Transverse colon (tissue), 4 donors: ENCODE data around the gene RGS6.

Experiments
- EP300 ChIP-seq: sonication (generic); formaldehyde crosslinking; IDR thresholded peaks from one replicate; pipeline ENCODE4 v1.6.1; 2017; ENCODE audit warnings: antibody characterized with exemption, low read depth
- POLR2A ChIP-seq: fragments of 450-650 bp; IDR thresholded peaks from one replicate; pipeline ENCODE4 v1.6.1; 2016; ENCODE audit warnings: antibody characterized with exemption, mild to moderate bottlenecking, moderate library complexity
- POLR2AphosphoS5 ChIP-seq, 3 donors: sonication (generic); formaldehyde crosslinking; IDR thresholded peaks; one replicate each; pipeline ENCODE4 v1.6.1; 2016; ENCODE audit warnings: antibody characterized with exemption in 3 of 3
- TF ChIP-seq, protein P1 (sequence below), 5 experiments: fragments of 200-600 bp in 3 of 5; fragments of 450-650 bp in 2 of 5; sonication (generic) in 3 of 5; IDR thresholded peaks; 1 replicate in 2 of 5; 2 replicates in 3 of 5; pipeline ENCODE4 v1.5.1; 2016 to 2017; ENCODE audit warnings: antibody characterized with exemption in 5 of 5, inconsistent platforms in 3 of 5, mild to moderate bottlenecking in 2 of 5, moderate library complexity in 1 of 5

GRCh38 chr14:72510566-72510965 is 578.3 kb downstream of the RGS6 start:
- TF ChIP-seq, protein P1, sequence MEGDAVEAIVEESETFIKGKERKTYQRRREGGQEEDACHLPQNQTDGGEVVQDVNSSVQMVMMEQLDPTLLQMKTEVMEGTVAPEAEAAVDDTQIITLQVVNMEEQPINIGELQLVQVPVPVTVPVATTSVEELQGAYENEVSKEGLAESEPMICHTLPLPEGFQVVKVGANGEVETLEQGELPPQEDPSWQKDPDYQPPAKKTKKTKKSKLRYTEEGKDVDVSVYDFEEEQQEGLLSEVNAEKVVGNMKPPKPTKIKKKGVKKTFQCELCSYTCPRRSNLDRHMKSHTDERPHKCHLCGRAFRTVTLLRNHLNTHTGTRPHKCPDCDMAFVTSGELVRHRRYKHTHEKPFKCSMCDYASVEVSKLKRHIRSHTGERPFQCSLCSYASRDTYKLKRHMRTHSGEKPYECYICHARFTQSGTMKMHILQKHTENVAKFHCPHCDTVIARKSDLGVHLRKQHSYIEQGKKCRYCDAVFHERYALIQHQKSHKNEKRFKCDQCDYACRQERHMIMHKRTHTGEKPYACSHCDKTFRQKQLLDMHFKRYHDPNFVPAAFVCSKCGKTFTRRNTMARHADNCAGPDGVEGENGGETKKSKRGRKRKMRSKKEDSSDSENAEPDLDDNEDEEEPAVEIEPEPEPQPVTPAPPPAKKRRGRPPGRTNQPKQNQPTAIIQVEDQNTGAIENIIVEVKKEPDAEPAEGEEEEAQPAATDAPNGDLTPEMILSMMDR (IDR thresholded peaks at IDR 0.05): no peak
- no peak for TF ChIP-seq POLR2A
- TF ChIP-seq EP300: no peak
- no peak for TF ChIP-seq POLR2AphosphoS5 (IDR thresholded peaks at IDR 0.05)
